Body of pancreas (tissue), 4 donors: ENCODE measurements around the gene SLC35F3.

Source experiments
- POLR2A ChIP-seq, 3 donors: fragments of 450-650 bp; IDR thresholded peaks; one replicate each; pipeline ENCODE4 v1.6.1; 2016; ENCODE audit warnings: antibody characterized with exemption in 3 of 3, mild to moderate bottlenecking in 2 of 3
- TF ChIP-seq, protein P1 (sequence below), 7 experiments: fragments of 450-650 bp in 4 of 7; fragments of 200-600 bp in 3 of 7; sonication (generic) in 3 of 7; IDR thresholded peaks; one replicate each; pipeline ENCODE4 v1.5.1; 2016 to 2019; ENCODE audit warnings: antibody characterized with exemption in 7 of 7

DNA sequence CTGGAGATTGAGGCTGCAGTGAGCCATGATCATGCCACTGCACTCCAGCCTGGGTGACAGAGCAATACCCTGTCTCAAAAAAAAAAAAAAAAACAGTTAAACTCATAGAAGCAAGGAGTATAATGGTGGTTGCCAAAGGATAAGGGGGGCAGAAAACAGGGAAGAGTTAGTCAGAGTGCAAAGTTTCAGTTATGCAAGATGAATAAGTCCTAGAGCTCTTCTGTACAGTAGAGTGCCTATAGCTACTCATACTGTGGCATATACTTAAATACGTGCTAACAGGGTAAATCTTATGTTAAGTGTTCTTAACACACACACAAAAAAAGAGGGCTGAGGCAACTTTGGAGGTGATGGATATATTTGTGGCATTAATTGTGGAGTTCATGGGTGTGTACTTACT is 393.2 kb downstream of the SLC35F3 start:
- TF ChIP-seq, protein P1, sequence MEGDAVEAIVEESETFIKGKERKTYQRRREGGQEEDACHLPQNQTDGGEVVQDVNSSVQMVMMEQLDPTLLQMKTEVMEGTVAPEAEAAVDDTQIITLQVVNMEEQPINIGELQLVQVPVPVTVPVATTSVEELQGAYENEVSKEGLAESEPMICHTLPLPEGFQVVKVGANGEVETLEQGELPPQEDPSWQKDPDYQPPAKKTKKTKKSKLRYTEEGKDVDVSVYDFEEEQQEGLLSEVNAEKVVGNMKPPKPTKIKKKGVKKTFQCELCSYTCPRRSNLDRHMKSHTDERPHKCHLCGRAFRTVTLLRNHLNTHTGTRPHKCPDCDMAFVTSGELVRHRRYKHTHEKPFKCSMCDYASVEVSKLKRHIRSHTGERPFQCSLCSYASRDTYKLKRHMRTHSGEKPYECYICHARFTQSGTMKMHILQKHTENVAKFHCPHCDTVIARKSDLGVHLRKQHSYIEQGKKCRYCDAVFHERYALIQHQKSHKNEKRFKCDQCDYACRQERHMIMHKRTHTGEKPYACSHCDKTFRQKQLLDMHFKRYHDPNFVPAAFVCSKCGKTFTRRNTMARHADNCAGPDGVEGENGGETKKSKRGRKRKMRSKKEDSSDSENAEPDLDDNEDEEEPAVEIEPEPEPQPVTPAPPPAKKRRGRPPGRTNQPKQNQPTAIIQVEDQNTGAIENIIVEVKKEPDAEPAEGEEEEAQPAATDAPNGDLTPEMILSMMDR (IDR thresholded peaks at IDR 0.05): no peak
- TF ChIP-seq POLR2A (IDR thresholded peaks at IDR 0.05): no peak
